RWPE2 (cell line): ENCODE data around the gene DNAL1.

Experiments used
- ATAC-seq: fragments of 200-7000 bp; cut with Tn5 transposase; 3 replicates; pipeline ENCODE4 v1.9.1; 2021; ENCODE audit warnings: low read depth
- DNase-seq: peaks from one replicate; pipeline ENCODE4 v3.0.0-alpha.2; 2020; ENCODE audit warnings: low spot score
- H3K27ac ChIP-seq: fragments of 450-650 bp; 2 replicates; pipeline ENCODE4 v1.5.1; 2017; ENCODE audit warnings: mild to moderate bottlenecking; ENCODE audit not compliant: poor library complexity, severe bottlenecking
- H3K27me3 ChIP-seq: fragments of 250-450 bp; sonication (Bioruptor Pico); 2 replicates; pipeline ENCODE4 v1.5.1; 2021; ENCODE audit warnings: mild to moderate bottlenecking, moderate library complexity; ENCODE audit not compliant: insufficient read depth, poor library complexity, severe bottlenecking
- H3K36me3 ChIP-seq: fragments of 250-450 bp; sonication (Bioruptor Pico); 2 replicates; pipeline ENCODE4 v1.5.1; 2020; ENCODE audit warnings: low read depth, mild to moderate bottlenecking, moderate library complexity
- H3K4me1 ChIP-seq: fragments of 250-450 bp; sonication (Bioruptor Pico); 2 replicates; pipeline ENCODE4 v1.5.1; 2021; ENCODE audit warnings: mild to moderate bottlenecking, moderate library complexity; ENCODE audit not compliant: insufficient read depth, poor library complexity, severe bottlenecking
- H3K4me3 ChIP-seq: fragments of 250-450 bp; sonication (Bioruptor Pico); 2 replicates; pipeline ENCODE4 v1.5.1; 2021; ENCODE audit warnings: mild to moderate bottlenecking, moderate library complexity; ENCODE audit not compliant: severe bottlenecking
- H3K9me3 ChIP-seq: fragments of 250-450 bp; sonication (Bioruptor Pico); 2 replicates; pipeline ENCODE4 v1.5.1; 2021; ENCODE audit warnings: mild to moderate bottlenecking, moderate library complexity; ENCODE audit not compliant: severe bottlenecking
- CTCF ChIP-seq: fragments of 450-650 bp; IDR thresholded peaks from one replicate; pipeline ENCODE4 v1.5.1; 2017; ENCODE audit warnings: mild to moderate bottlenecking, moderate library complexity; ENCODE audit not compliant: poor library complexity, severe bottlenecking

Gene DNAL1

GRCh38 chr14:73684627-73685026 lies 39.8 kb downstream of the DNAL1 start:
- no peak for DNase-seq
- H3K9me3 ChIP-seq, result no peaks in the 10 kb centered on the region
- ATAC-seq, result no peak
- no peak overlapping the region for H3K4me3 ChIP-seq
- no peaks in the 10 kb centered on the region for H3K36me3 ChIP-seq
- H3K4me1 ChIP-seq, result no peaks in the 10 kb centered on the region
- TF ChIP-seq CTCF, result no peak
- H3K27ac ChIP-seq, result no peak overlapping the region
- no peaks in the 10 kb centered on the region for H3K27me3 ChIP-seq

- no peak for DNase-seq
- no peak for TF ChIP-seq CTCF
Measured at GRCh38 chr14:73685328-73685727, 40.5 kb downstream of the DNAL1 start.

GRCh38 chr14:73686901-73687300 lies 42.1 kb downstream of the DNAL1 start:
- Histone ChIP-seq H3K4me3 (no peak overlapping the region), H3K9me3 (no peaks in the 10 kb centered on the region), H3K27me3 (no peaks in the 10 kb centered on the region), H3K4me1 (no peaks in the 10 kb centered on the region), H3K36me3 (0 out of 2 replicates have a peak, but pooled peaks cover 3% of the 10 kb centered on the region), H3K27ac (no peak overlapping the region)
- DNase-seq (no peak), ATAC-seq (no peak)
- no peak for TF ChIP-seq CTCF

More at GRCh38 chr14:73685328-73685727, 40.5 kb downstream of the DNAL1 start:
- no peaks in the 10 kb centered on the region for H3K4me1 ChIP-seq
- no peak overlapping the region for H3K4me3 ChIP-seq
- H3K27ac ChIP-seq, result no peak overlapping the region
- no peaks in the 10 kb centered on the region for H3K9me3 ChIP-seq
- ATAC-seq, result no peak
- H3K36me3 ChIP-seq, result 0 out of 2 replicates have a peak, but pooled peaks cover 3% of the 10 kb centered on the region
- no peaks in the 10 kb centered on the region for H3K27me3 ChIP-seq

GRCh38 chr14:73694083-73694482 lies 49.3 kb downstream of the DNAL1 start:
- TF ChIP-seq CTCF, result no peak
- no peaks in the 10 kb centered on the region for H3K27me3 ChIP-seq
- H3K27ac ChIP-seq, result no peak overlapping the region
- H3K9me3 ChIP-seq, result no peaks in the 10 kb centered on the region
- peaks cover 11% of the 10 kb centered on the region; the same call in 1 of the 2 replicates for H3K36me3 ChIP-seq
- DNase-seq (no peak), ATAC-seq (no peak)
- H3K4me1 ChIP-seq, result peaks cover 14% of the 10 kb centered on the region
- H3K4me3 ChIP-seq, result no peak overlapping the region

- no peak overlapping the region for H3K4me3 ChIP-seq
- H3K4me1 ChIP-seq, result peaks cover 14% of the 10 kb centered on the region
- H3K9me3 ChIP-seq, result no peaks in the 10 kb centered on the region
- DNase-seq (no peak), ATAC-seq (no peak)
- H3K27me3 ChIP-seq, result no peaks in the 10 kb centered on the region
- no peak for TF ChIP-seq CTCF
- no peak overlapping the region for H3K27ac ChIP-seq
- H3K36me3 ChIP-seq, result peaks cover 15% of the 10 kb centered on the region; the same call in 1 of the 2 replicates
Measured at GRCh38 chr14:73695082-73695481, 50.3 kb downstream of the DNAL1 start.
